GM19035 (cell line): ENCODE results near the gene TTC38.

Experiments
- ATAC-seq: cut with Tn5 transposase; IDR thresholded peaks from one replicate; pipeline ENCODE4 v1.9.1; 2021; ENCODE audit not compliant: unreplicated experiment

The TTC38 gene

GRCh38 chr22:46323162-46323561, 55.4 kb downstream of the TTC38 start:
- no peak for ATAC-seq

DNA sequence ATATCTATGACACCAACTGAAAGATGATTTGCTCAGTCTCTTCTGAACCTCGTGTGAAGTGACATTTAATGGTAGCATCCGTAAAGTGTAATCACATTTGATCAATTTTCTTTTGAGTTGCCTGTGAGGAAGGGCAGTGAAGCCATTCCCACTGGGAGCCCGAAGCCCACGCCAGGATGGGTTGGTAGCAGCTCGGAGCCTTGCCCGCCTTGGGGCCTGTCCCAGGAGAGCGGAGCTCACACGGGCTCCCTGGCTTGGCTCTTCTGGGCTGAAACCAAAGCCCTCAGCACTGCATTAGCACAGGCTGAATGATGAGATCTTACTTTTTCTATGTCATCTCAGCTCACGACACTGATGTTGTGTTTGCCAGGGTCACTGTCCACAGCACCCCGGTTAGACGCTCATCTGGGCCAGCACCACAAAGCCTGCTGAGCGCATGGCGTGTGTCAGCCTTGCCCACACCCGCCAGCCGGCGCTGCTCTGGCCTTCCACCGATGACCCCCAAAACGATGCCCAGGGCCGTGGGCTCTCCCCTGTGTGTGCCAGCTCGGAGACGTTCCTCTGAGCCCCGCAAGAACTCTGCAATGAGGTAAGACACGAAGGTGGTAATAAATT, 58.4 kb downstream of the TTC38 start:
- ATAC-seq, result no peak

- ATAC-seq, result no peak
These were observed 60.1 kb downstream of the TTC38 start for GRCh38 chr22:46327691-46328465.

GRCh38 chr22:46328797-46329196, 61.0 kb downstream of the TTC38 start:
- ATAC-seq, result no peak

GRCh38 chr22:46329616-46330015, 61.8 kb downstream of the TTC38 start:
- no peak for ATAC-seq

DNA sequence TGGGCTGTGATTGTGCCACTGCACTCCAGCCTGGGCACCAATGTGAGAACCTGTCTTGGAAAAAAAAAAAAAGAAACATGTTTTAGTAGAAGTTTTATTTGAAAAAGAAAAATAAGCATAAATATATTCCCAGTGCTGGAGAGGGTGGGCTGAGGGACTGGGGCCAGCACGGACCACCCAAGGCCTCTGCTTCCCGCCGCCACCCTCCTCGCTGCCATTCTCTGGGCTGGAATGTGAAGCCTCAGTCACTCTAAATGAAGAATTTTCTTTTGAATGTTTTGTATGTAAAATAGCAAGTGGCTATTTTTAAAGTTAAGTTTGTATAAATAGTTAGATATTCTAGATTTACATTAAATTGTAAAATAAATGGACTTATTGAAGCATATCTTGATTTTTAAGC, 62.6 kb downstream of the TTC38 start:
- ATAC-seq, result no peak

DNA sequence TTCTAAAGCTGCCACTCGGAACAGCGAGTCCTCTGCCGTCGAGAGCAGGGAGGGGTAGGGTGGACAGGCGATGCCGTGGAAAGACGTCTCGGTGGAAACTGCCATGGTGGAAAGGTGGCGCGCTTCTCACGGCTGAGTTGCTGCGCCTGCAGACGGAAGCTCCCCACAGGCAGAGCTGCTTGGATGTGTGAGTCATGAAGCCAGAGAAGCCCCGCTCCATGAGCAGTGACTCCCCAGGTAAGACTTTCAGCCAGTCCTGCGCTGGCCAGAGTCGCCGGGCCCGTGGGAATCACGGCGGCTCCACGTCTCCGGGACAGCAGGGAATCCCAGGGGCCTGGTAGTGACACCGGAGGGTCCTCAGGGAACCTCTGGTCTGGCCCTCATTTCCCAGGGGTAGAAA, 63.7 kb downstream of the TTC38 start:
- no peak for ATAC-seq

DNA sequence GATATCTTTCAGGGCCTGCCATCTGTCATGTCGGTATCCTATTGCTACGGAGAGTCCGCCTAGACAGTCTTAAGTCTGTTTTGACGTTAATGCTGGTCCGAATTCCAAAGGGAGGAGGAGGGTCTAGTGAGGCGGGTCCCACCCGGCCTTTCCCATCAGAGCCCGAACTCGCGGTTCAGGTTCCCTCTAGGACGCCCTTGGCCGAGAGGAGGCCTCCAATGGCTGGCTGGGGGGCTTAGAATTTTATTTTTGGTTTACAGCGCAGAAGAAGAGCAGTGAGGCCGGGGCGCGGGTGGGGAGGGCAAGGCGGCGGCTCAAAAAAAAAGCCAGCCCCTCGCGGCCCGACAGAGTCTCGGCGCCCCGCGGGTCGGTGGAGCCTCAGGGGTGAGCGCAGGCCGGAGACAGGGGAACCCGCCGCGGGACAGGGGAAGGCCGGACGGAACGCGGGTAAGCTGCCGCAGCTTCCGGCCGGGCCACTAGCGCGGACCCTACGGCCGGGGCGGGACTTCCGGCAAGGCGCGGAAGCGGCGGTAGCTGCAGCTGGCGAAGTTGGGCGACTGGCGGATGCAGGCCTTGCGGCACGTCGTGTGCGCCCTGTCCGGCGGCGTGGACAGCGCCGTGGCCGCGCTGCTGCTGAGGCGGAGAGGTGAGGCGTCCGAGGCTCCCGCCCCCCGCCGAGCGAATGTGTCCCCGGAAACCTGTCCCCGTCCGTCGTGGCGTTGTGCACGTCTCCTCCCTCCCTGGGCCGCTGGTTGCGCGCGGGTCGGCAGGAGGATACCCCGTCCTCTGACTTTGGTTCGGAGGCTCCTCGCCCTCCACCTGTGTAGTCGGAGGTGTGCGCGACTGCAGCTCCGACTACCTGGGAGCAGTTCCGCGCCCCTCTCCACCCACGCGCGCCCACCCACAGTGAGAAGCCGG, 67.7 kb downstream of the TTC38 start, which contains the start of gene TRMU:
Gene TRMU, plus strand, starts transcription at position 514 of the 918 bp plus-strand sequence. Its CDS starts 51 bp downstream, at position 565.
- peak; percentile 84 for ATAC-seq

GRCh38 chr22:46336119-46337078, 68.6 kb downstream of the TTC38 start:
- ATAC-seq, result peak; percentile 23

- no peak for ATAC-seq
These were observed 70.1 kb downstream of the TTC38 start for GRCh38 chr22:46337870-46338269.

GRCh38 chr22:46338636-46339035, 70.8 kb downstream of the TTC38 start:
- ATAC-seq, result no peak

GRCh38 chr22:46339956-46340355, 72.1 kb downstream of the TTC38 start:
- ATAC-seq, result no peak

- no peak for ATAC-seq
These were observed 72.9 kb downstream of the TTC38 start for GRCh38 chr22:46340676-46341075.
